Activated T-cell treated with anti-CD3 and anti-CD28 coated beads, Interleukin-2, amount 50 U/mL, for 72 hours (primary cell): ENCODE results near the gene BEX1. TPM values are rescaled to one million over a fixed set of nuclear protein-coding genes. Genes with fewer than 3 reads are reported as not detected.
A peak's percentile ranks its signal among the peaks of the same experiment; 100 is the strongest.
"Not testable (repeated sequence)": the region's sequence is repeated elsewhere in the genome, so short reads cannot be mapped to it uniquely, and the experiment has no call there.

ENCODE experiments used
- ATAC-seq, 2 donors: fragments of 150-1000 bp; cut with Tn5 transposase; replicated peaks in 1 of 2; 2 replicates each; pipeline ENCODE4 v1.10.0; 2021; ENCODE audit warnings: moderate library complexity in 2 of 2, mild to moderate bottlenecking in 1 of 2
- DNase-seq, 2 donors: peaks; one replicate each; pipeline ENCODE4 v3.0.0; 2021 to 2022; ENCODE audit warnings: mixed read lengths in 1 of 2
- H3K27ac Mint-ChIP-seq: one replicate; pipeline ENCODE4 v1.8.0; 2022; ENCODE audit warnings: mild to moderate bottlenecking, moderate library complexity, mixed read lengths
- H3K27me3 Mint-ChIP-seq: one replicate; pipeline ENCODE4 v1.8.0; 2022; ENCODE audit warnings: low read depth, mixed read lengths
- H3K36me3 Mint-ChIP-seq, 2 donors: one replicate each; pipeline ENCODE4 v1.8.0; 2022; ENCODE audit warnings: mixed read lengths in 2 of 2, mild to moderate bottlenecking in 1 of 2; ENCODE audit not compliant: insufficient read depth in 2 of 2
- H3K4me1 Mint-ChIP-seq: one replicate; pipeline ENCODE4 v1.8.0; 2022; ENCODE audit warnings: low read depth, mixed read lengths
- H3K4me3 Mint-ChIP-seq, 2 donors: one replicate each; pipeline ENCODE4 v1.8.0; 2022; ENCODE audit warnings: mild to moderate bottlenecking in 2 of 2, mixed read lengths in 2 of 2, moderate library complexity in 2 of 2
- H3K9me3 Mint-ChIP-seq, 2 donors: one replicate each; pipeline ENCODE4 v1.8.0; 2022; ENCODE audit warnings: mixed read lengths in 2 of 2
- total RNA-seq, 2 donors: library from RNA; stranded (reverse); gene quantifications; one replicate each; pipeline ENCODE4 v1.2.3, GENCODE V29; 2022

The BEX1 gene
- total RNA-seq, 2 donors from 2014 or later: 0.29 to 0.39 TPM

- DNase-seq: no peak
- H3K27ac Mint-ChIP-seq: no peak overlapping the region
- no peak overlapping the region for H3K4me3 Mint-ChIP-seq
- peaks cover 0 to 2% of the 10 kb centered on the region in 2 donors for H3K9me3 Mint-ChIP-seq
- ATAC-seq: no peak
- H3K4me1 Mint-ChIP-seq: no peaks in the 10 kb centered on the region
- no peaks in the 10 kb centered on the region for H3K36me3 Mint-ChIP-seq
- peaks cover 42% of the 10 kb centered on the region for H3K27me3 Mint-ChIP-seq
Measured at GRCh38 chrX:103066606-103067005, 2.6 kb upstream of the BEX1 start.

DNA sequence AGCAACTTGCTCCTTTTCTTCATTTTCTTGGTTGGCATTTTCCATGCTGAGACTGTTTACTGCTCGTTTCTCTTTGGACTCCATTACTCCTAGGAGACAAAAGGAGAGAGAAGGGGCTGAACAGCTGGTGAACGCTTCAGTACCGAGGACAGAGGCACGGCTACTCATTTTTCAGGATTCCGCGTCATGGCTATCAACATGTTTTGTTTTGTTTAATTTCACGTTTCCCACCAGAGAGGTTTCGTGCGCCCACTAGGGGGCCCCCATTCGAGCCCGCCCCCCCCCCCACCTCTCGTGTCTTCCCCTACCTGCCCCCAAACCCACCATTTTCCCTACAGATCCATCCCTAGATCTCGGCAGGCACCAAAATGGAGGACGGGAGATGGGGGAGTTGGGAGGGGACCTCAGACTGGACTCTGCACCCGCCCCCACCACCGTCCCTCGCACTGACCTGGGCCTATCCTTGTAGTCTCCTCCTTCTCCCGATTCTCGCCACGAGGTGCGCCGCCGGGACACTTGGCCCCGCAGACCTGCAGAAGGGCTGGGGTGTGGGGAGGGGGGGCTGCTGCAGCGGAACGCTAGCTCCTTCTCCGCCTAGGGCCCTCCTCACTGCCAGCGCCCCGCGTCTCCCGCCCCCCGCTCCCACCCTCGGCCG lies 653 bp downstream of the BEX1 start:
- Mint-ChIP-seq H3K4me1 (no peaks in the 10 kb centered on the region), H3K9me3 (no peaks in the 10 kb centered on the region), H3K27ac (no peak overlapping the region), H3K36me3 (no peaks in the 10 kb centered on the region), H3K27me3 (peaks cover 37% of the 10 kb centered on the region), H3K4me3 (peak overlapping the region; percentile 55 to 71)
- DNase-seq: no peak
- ATAC-seq: no peak

DNA sequence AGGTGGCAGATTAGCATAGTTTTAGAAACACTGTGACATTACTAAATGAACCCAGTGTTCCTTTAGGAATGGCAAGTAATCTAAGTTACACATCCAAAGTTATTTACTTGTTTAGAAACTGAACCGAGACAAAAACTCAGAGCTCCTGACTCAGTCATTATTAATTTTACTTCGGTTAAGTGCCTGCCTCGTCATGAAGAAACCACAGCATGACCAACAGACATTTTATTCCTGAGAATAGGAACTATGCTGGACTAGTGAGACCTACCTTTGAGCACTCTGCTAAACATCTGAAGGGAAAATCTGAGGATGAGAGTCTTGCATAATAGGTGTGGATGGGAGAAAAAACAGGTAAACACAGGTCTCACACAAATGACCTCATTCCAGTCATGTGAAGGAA lies 2.5 kb downstream of the BEX1 start:
- no peak overlapping the region for H3K27ac Mint-ChIP-seq
- no peaks in the 10 kb centered on the region for H3K4me1 Mint-ChIP-seq
- H3K27me3 Mint-ChIP-seq: peaks cover 44% of the 10 kb centered on the region
- no peak for DNase-seq
- no peaks in the 10 kb centered on the region for H3K9me3 Mint-ChIP-seq
- no peak overlapping the region for H3K4me3 Mint-ChIP-seq
- no peak for ATAC-seq
- H3K36me3 Mint-ChIP-seq: no peaks in the 10 kb centered on the region

DNA sequence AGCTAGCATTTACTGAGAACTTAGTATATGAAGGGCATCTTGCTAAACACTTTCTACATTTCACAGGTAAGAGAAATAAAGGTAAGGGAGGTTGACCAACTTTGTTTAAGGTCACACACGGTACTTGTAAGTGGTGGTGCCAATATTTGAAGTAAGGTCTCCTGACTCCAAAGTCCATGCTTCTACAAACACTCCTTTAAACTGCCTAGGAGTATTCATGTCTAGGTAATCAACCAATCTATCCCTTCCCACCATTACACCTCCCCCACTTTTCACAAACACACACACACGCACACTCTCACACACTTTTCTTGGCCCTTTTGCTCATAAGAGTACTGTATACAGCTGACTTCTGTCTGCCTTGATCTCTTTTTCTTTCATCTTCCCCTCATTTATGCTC lies 7.1 kb downstream of the BEX1 start:
- H3K36me3 Mint-ChIP-seq: no peaks in the 10 kb centered on the region
- no peaks in the 10 kb centered on the region for H3K4me1 Mint-ChIP-seq
- DNase-seq (no peak), ATAC-seq (no peak)
- H3K27me3 Mint-ChIP-seq: peaks cover 35% of the 10 kb centered on the region
- no peaks in the 10 kb centered on the region for H3K9me3 Mint-ChIP-seq
- H3K27ac Mint-ChIP-seq: no peak overlapping the region
- H3K4me3 Mint-ChIP-seq: no peak overlapping the region

- DNase-seq (no peak), ATAC-seq (no peak)
- Mint-ChIP-seq H3K4me3 (no peak overlapping the region), H3K9me3 (no peaks in the 10 kb centered on the region), H3K27ac (no peak overlapping the region), H3K27me3 (peaks cover 42% of the 10 kb centered on the region), H3K4me1 (no peaks in the 10 kb centered on the region), H3K36me3 (no peaks in the 10 kb centered on the region)
Measured at GRCh38 chrX:103052625-103053024, 11.3 kb downstream of the BEX1 start.

DNA sequence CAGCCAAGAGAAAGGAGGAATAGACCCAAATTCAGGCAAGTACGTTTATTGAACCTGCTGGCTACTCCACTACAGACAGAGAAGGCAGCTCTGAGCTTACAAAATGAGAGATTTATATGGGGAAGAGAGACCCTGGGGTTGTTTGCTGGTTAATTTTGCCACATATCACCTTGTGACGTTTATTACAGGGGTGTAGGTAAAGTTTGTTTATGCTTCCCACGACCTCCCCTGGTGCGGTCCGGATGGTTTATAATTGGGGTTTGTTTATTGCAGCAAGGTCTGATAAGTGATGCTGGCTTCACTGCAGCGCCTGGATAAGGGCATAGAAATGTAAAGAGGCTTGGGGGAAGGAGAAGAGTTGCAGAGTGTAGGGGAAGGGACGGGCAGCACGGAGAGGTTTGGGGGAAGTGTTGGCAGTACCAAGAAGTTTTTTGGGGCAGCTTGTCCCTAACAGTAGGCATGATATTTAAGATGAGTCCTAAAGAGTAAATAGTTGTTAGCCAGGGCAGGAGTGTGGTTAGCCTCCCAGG lies 12.6 kb downstream of the BEX1 start:
- Mint-ChIP-seq H3K27me3 (peaks cover 47% of the 10 kb centered on the region), H3K4me3 (no peak overlapping the region), H3K36me3 (no peaks in the 10 kb centered on the region), H3K27ac (no peak overlapping the region), H3K9me3 (peaks cover 0 to 2% of the 10 kb centered on the region in 2 donors), H3K4me1 (no peaks in the 10 kb centered on the region)
- ATAC-seq (no peak), DNase-seq (no peak)

GRCh38 chrX:103033371-103033770 lies 30.6 kb downstream of the BEX1 start:
- DNase-seq, H3K27ac Mint-ChIP-seq, ATAC-seq, H3K9me3 Mint-ChIP-seq, H3K36me3 Mint-ChIP-seq, H3K4me3 Mint-ChIP-seq, H3K4me1 Mint-ChIP-seq, H3K27me3 Mint-ChIP-seq: not testable (repeated sequence)

- Mint-ChIP-seq H3K9me3 (no peaks in the 10 kb centered on the region), H3K4me3 (no peak overlapping the region), H3K36me3 (no peaks in the 10 kb centered on the region), H3K27me3 (peaks cover 28% of the 10 kb centered on the region), H3K27ac (no peak overlapping the region), H3K4me1 (no peaks in the 10 kb centered on the region)
- no peak for ATAC-seq
- no peak for DNase-seq
Measured at GRCh38 chrX:103017542-103017941, 46.4 kb downstream of the BEX1 start.

DNA sequence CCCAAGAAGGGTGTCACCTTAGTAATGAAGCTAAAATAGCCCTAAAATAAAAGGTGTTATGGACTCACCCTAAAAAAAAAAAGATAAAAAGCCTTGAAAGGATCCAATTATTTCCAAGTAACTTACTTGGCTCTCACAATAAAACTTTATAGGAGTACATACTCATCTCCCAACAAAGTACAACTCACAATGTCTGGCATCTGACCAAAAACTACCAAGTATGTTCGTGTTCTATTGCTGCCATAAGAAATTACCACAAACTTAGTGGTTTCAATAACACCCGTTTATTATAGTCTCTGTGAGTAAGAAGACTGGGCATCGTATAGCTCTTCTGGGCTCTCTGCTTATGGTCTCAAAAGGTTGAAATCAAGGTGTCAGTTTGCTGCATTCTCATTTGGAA lies 51.0 kb downstream of the BEX1 start:
- no peak for ATAC-seq
- Mint-ChIP-seq H3K27me3 (peaks cover 6% of the 10 kb centered on the region), H3K27ac (no peak overlapping the region), H3K4me1 (no peaks in the 10 kb centered on the region), H3K4me3 (no peak overlapping the region), H3K9me3 (no peaks in the 10 kb centered on the region), H3K36me3 (no peaks in the 10 kb centered on the region)
- DNase-seq: no peak

Other genes starting within 250 kb of the BEX1 start
- gene RAB40AL, start 126.9 kb downstream of the BEX1 start, total RNA-seq: under 1 TPM in 1 of 2 donors, not detected in 1; 0.24 TPM
- gene NXF3, start 29.0 kb upstream of the BEX1 start, total RNA-seq: under 1 TPM in 1 of 2 donors, not detected in 1; 0.12 TPM
- 10 to 100 TPM; 22.6 to 25.0 TPM for gene BEX4, start 150.9 kb upstream of the BEX1 start, total RNA-seq
- gene TCEAL8, start 191.0 kb upstream of the BEX1 start, total RNA-seq: 10 to 100 TPM; 30.9 to 31.9 TPM
- not detected for gene TCEAL5, start 212.6 kb upstream of the BEX1 start, total RNA-seq
- gene BEX2, start 246.8 kb upstream of the BEX1 start, total RNA-seq: 10 to 100 TPM; 36.7 to 45.6 TPM